LNCaP clone FGC (cell line): ENCODE measurements around the gene GALNT18.

ENCODE experiments used
- DNase-seq: peaks from one replicate; pipeline ENCODE4 v3.0.0-alpha.2; 2011; ENCODE audit warnings: low read depth
- H3K4me3 ChIP-seq: 2 replicates; pipeline ENCODE4 v1.5.1; 2011; ENCODE audit warnings: mild to moderate bottlenecking, low read depth, low read length, control low read depth
- TF ChIP-seq, protein P1 (sequence below): IDR thresholded peaks from 2 replicates; pipeline ENCODE4 v1.5.1; 2012; ENCODE audit warnings: mild to moderate bottlenecking; ENCODE audit not compliant: control insufficient read depth, insufficient read depth; ENCODE audit errors: extremely low read depth

Gene GALNT18

GRCh38 chr11:11291041-11292015 is 330.5 kb downstream of the GALNT18 start:
- no peak for DNase-seq
- TF ChIP-seq, protein P1, sequence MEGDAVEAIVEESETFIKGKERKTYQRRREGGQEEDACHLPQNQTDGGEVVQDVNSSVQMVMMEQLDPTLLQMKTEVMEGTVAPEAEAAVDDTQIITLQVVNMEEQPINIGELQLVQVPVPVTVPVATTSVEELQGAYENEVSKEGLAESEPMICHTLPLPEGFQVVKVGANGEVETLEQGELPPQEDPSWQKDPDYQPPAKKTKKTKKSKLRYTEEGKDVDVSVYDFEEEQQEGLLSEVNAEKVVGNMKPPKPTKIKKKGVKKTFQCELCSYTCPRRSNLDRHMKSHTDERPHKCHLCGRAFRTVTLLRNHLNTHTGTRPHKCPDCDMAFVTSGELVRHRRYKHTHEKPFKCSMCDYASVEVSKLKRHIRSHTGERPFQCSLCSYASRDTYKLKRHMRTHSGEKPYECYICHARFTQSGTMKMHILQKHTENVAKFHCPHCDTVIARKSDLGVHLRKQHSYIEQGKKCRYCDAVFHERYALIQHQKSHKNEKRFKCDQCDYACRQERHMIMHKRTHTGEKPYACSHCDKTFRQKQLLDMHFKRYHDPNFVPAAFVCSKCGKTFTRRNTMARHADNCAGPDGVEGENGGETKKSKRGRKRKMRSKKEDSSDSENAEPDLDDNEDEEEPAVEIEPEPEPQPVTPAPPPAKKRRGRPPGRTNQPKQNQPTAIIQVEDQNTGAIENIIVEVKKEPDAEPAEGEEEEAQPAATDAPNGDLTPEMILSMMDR: no peak
- H3K4me3 ChIP-seq: no peak overlapping the region

DNA sequence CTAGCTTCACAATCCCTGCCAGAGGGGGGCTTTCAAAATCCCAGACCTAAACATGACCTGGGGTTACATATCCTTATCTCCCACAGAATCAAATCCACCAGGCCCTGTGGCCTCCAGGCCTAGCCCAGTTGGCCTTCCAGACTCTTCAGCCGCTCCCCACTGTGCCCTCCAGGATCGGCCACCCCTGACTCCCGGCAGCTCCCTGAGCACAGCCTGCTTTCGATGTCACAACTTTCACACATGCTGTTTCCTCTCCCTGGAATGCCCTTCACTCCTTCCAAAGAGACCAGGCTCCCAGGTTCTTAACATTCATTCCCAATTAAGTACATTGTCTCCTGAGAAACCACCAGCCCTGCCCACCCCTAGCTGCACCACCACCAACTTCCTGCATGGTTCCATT is 331.5 kb downstream of the GALNT18 start:
- no peak for DNase-seq
- H3K4me3 ChIP-seq: no peak overlapping the region
- TF ChIP-seq, protein P1: no peak

DNA sequence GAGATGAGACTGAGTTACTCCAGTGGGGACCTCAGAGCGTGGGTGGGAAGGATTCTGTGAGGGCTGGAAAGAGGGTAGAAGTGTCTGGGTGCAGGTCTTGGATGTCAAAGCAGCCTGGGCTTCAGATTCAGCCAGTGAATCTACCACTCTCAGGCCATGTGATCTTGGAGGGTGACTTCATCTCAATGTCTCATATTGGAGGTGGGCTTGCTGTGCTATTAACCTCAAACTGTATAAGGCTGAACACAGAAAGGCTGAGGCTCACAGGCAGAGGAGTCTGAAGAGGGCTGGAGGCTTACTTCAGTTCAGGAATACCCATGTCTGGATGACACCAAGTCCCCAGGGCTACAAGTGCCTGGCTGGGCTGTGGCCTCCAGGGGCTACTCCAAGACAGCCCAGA is 332.1 kb downstream of the GALNT18 start:
- TF ChIP-seq, protein P1: no peak
- no peak for DNase-seq

GRCh38 chr11:11288972-11289616 is 332.7 kb downstream of the GALNT18 start:
- no peak overlapping the region for H3K4me3 ChIP-seq
- TF ChIP-seq, protein P1: no peak
- no peak for DNase-seq

More for the DNA sequence above, 332.1 kb downstream of the GALNT18 start:
- H3K4me3 ChIP-seq: no peak overlapping the region

DNA sequence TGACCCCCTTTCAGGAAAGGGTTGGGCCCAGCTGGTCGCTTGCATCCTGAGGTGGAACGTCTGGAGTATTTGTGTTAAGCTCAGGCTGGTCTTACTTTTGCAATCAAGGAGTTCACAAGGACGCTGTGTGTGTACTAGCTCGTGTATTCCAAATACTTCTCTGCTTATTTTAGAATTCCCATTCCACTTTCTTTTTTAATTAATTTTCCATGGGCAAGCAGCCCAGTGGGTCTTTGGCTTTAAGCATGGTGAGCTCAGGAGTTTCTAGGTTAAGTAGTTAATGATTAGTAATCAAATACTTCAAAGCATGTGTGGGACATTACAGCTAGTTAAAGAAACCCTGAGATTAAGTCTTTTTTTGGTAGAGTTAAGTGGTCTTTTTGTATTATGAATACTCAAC is 337.3 kb downstream of the GALNT18 start:
- H3K4me3 ChIP-seq: no peak overlapping the region
- no peak for DNase-seq

GRCh38 chr11:11281626-11282025 is 340.2 kb downstream of the GALNT18 start:
- H3K4me3 ChIP-seq: no peak overlapping the region
- DNase-seq: no peak
- TF ChIP-seq, protein P1: no peak

More for the DNA sequence above, 337.3 kb downstream of the GALNT18 start:
- TF ChIP-seq, protein P1: no peak
